IPS DF 4.7 (cell line): ENCODE data around the gene LRRC4C.
"Not testable (repeated sequence)": the region's sequence is repeated elsewhere in the genome, so short reads cannot be mapped to it uniquely, and the experiment has no call there.

Experiments used
- DNase-seq: peaks from one replicate; pipeline ENCODE4 v3.0.0-alpha.2; 2013; ENCODE audit warnings: low spot score; ENCODE audit errors: extremely low read depth

Gene LRRC4C

DNA sequence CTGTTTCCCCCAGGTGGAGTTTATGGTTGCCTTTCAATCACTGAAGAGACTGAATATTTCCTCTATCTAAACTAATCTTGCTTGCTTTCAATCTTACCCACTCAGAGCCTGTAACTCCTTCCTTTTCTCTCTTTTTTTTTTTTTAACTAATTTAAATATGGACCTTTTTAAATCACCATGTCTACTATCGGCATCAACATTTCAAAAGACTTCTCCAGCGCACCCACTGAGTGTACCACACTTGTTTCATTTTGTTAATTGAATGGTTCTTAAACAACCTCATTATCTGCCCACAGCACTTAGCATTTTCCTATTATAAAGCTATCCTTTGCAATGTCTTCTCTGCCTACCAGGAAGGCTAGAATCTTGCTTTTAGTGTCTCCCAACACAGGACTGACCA is 1212.5 kb downstream of the LRRC4C start:
- DNase-seq, result peak; percentile 30

DNA sequence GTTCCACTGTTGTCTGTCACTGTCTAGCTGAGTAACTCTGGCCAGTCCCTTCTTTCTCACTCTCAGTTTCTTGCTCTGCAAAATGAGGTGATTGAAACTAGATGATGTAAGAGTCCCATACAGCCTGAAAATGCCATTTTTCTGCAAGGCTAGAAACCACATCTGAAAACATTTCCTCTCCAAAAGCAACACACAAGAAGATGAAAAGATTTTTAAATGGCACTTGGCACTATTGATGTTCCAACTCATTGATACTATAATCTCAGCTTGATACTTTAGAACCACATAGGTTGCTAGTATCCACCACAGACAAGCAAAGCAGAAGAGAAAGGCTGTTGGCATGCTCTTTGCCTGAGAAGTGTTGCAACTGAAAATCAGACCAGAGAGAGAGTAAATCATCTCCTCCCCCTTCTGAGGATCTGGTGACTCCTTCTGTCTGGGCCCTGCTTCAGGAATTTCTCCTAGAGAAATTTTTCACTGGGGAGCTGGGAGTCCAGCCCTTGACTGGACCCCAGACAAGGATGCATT is 1217.9 kb downstream of the LRRC4C start:
- no peak for DNase-seq

DNA sequence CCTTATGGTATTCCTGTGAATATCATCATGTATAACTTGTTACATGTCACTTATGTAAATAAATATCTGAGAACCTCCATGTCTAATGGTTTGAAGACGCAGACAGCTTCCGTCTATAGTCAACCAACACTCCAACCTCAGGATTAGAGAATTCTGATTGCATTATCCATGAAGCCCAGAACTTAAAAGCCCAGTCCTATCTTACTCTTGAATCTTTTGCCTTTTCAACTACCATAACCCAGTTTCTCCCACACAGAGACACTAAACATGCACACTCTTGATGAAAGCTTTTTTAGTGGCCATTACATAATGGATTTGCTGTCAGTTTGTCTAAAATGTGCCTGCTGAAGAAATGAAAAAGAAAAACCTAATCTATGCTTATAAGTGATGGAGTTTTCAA is 1219.2 kb downstream of the LRRC4C start:
- no peak for DNase-seq

DNA sequence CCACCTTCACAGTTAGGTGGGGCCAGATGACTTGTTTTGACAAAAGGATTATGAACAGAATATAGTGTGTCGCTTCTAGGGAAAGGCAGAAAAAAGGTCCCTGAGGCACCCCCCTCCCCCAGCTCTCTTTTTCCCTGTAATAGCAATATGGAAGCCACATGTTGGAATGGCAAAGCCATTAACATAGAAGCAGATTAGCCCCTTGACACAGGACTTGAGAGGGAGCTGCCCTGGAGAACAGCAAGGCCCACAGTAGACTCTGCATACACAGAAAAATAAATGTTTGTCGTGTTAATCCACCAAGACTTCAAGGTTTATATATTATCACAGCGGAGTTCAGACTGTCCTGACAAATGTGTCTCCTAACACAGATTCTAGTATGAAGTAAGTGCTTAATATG is 1222.9 kb downstream of the LRRC4C start:
- no peak for DNase-seq

DNA sequence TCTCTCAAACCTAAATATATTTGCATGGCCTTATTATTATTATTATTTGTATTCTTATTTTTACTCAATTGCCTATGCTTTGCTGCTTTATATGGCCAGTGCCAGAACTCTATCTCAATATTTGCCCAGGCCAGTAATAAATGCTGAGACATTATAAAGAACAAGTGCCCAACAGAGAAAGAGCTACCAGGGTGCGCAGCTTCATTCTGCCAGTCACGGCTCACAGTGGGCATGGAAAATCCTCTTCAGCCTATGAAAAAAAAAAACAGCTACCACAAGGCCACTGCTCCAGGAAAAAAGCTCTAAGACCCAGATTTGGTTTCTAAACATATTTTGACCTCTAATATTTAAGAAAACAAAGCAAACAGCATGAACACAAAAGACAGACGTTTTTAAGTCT is 1223.6 kb downstream of the LRRC4C start:
- DNase-seq, result no peak

DNA sequence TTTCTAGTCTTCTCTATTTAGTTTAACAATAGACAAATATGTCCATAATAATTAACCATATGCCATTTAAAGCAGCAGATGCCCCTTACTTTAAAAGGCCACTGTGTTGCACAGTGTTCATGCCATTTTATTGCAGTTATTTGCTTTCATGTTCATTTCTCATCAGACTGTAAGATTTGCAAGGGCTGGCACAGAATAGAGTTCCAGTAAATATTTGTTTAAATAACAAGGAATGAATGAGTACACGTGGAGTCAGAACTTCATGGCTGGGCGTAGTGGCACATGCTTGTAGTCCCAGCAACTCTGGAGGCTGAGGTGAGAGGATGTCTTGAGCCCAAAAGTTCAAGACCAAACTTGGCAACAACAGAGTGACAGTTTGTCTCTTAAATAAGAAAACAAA is 1228.6 kb downstream of the LRRC4C start:
- DNase-seq, result no peak

DNA sequence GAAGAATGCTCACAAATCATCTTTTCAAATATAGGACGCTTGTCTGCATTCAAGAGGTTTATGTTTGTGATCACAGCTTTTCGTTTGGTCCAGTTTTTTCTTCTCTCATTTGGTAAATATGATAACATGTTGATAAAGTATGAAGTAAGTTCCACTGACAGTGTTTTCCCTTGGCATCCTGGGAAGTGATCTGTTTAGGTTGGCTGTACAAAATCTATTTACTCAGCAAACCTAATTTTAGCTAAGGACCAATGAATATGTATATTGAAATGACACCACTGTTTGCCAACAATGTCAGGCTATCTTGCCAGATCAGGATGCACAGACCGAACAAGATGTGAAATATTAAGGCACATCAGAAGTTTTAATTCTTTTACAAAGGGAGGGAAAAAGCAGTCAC is 1230.8 kb downstream of the LRRC4C start:
- no peak for DNase-seq

DNA sequence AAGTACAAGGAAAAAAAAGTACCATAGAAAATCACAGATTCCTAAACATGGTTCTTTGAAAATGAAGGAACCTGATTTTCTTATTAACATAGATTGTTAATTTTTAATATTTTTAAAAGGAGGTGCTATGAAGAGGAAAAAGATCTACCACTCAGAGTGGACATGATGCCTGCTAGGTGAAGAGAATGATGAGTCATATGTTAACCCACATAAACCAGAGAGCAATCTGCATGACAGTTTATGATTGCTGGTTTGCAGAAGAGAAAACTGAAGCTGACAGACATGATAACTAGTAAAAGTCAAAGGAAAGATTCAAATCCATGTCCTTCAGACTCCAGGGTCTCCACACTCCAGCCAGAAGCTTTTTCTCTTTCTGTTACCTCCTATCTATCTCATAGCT is 1231.7 kb downstream of the LRRC4C start:
- no peak for DNase-seq

DNA sequence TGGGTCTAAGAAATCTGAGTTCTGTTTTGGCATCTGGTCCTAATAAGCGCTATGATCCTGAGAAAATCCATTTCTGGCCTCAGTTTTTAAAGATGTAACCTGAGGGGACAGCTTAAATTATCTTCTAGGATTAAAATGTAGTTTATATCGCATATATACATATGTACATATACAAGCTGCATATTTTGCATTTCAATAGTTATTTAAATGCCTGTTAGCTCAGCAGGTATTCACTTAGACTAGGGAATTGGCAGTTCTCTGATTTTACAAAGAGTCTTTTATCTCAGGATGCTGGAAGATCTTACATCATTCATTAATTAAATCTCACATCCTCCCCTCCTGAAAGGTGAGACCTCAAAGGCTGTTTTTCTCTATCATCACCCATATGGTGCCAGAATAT is 1232.8 kb downstream of the LRRC4C start:
- no peak for DNase-seq

DNA sequence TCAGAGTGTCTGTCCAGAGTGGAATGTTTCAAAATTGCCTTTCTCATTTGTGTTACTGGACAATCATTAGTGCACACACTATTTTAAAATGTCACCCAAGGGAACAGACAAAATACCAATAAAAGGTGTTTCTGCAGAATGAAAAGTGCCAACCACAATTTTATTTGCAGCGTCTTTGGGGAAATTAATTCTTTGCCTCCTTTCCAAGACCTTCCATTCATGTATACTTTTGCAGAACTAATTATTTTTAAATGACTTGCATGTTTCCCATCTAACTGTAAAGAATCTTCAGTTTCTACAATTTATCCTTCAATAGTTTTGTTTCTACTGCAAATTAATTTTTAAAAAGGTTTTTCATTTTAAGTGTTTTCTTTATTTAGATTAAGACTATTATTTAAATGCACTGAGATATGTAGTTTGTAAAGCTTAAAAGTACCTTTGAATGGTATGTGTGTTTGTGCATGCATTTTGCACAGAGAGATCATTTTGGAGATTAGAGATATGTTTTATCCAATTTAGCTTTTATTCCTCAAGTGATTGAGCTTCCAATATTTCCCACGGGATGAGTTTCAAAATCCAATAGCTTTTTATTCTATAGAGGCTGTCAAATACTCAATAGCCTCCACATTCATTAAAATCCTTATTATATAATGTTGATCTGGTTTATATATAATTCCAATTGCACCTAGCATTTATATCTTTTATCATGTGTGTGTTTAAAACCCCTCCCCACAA is 1235.7 kb downstream of the LRRC4C start:
- DNase-seq, result no peak

DNA sequence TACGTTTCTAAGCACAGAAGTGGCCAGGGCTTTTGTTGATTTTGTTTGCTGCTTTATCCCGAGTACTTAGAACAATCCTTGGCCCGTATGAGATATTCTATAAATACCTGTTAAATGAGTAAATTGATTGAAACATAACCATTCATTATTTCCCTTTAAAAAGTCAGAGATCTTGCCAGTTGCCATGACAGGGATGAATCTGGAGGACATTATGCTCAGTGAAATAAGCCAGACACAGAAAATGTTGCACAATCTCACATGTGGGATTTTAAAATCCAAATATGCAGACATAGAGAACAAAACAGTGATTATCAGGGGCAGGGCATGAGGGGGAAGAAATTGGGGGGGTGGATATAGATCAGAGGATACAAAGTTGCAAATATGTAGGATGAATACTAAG is 1240.1 kb downstream of the LRRC4C start:
- DNase-seq, result no peak

DNA sequence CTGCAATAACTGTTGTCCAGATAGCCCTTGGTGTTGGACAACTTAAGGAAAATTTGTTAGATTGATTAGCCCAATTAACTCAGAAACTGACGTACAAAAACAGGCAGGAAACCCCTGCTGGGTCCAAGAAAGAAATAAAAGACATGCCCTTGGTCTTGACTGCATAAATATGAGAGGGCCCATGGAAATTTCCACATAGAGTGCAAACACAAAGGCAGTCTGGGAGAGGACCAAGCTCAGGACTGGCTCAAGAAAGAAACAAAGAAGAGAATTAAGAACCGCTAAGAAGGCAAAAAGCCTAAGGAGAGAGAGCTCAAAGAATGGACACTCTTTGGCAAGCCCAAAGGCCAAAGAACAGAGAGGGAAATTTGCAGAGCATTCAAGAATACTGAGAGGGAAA is 1243.9 kb downstream of the LRRC4C start:
- no peak for DNase-seq

DNA sequence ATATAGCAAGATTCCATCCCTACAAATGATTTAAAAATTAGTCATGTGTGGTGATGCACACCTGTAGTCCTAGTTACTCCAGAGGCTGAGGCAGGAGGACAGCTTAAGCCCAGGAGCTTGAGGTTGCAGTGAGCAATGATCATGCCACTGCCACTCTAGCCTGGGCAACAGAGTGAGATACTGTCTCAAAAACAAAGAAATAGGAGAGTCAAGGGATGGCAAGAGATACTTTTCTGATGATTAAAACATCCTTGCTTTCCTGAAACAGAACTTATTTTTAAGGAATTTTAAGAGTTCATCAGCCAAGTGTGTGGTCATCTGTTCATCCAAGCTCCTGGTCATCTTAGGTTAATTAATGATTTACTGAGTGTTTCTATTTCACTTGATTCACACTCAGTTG is 1252.0 kb downstream of the LRRC4C start:
- no peak for DNase-seq

DNA sequence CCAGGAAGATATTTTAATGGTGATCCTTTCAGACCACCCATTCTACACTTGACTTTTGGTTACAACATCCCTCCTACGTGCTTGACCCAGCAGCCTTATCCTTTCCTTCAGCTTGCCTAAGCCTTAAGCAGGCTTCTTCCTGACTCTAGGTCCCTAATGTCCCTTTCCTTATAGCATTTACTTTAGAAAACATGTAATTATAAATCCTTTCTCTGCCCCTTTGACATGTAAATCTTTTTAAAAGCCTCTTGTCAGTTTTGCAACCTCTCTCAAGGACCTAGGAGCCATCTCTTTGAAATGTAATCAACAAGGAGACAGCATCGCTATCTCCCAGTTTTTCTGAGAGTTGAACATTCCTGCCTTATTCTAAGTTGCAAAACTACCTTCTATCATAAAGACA is 1255.2 kb downstream of the LRRC4C start:
- DNase-seq, result peak; percentile 22

DNA sequence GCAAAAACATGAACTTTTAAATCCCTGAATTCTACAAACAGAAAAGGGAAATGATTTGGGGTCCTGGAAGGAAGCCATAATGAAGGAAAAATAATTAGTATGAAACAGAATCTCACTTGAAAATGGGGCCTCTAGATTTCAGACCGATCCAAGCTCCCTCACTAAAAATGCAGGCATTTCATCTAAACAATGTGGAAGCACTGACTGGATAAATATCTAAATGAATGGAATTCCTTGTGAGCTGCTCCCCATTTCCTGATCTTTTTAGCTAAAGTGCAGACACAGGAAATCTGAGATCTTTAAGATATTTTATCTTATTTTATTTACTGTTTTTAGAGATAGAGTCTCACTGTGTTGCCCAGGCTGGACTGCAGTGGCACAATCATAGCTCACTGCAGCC is 1255.8 kb downstream of the LRRC4C start:
- no peak for DNase-seq

DNA sequence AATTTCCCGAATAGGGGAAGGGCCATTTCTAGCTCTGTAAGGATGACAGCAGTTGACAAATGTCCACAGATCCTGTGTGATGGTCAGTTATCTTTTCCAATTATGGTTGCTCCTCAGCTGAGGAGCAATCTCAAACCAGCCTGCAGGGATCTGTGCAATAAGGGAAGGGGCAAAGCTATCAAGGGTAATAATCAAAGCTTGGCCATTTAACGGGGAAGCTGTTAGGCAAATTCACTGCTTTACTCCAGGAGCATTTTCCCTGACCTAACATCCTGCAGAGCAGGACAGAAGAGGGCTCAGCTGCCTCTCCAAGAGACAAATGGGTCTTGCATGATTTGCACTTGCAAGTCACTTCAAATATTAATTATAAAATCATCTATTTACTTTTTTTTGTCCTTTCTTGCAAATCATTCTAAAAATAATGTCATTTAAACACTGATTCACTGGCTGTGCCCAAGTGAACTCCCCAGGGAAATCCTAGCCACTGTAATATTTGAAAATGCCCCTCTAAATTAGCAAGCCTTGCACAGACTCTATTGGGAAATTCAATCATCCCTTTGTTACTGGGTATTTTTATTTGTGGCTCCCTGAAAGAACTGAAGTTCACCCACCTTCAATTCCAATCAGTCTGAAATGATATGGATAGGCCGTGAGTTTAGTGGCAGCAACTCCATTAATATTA is 1256.7 kb downstream of the LRRC4C start:
- no peak for DNase-seq

DNA sequence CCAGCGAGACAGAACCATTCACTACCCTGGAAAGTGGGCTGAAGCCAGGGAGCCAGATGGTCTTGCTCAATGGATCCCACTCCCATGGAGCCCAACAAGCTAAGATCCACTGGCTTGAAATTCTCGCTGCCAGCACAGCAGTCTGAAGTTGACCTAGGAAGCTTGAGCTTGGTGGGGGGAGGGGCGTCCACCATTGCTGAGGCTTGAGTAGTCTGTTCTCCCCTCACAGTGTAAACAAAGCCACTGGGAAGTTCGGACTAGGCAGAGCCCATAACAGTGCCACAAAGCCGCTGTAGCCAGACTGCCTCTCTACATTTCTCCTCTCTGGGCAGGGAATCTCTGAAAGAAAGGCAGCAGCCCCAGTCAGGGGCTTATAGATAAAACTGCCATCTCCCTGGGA is 1266.9 kb downstream of the LRRC4C start:
- not testable (repeated sequence) for DNase-seq

DNA sequence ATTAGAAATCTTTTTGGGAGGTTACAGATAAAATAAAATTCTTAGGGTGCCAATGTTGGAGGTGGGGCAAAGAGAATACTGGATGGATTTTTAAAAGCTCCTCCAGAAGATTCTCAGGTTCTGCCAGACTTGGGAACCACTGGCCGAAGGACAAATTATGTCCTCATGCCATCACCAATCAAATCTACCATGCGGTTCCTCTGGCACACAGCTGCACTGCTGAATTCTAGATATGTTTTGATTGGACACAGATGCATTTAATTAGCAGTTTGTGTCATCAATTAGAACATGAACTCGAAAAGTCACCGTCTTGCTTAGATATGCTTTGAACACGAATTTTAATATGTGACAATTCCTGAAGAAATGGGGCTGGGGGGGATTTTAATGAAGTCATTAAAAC is 1269.2 kb downstream of the LRRC4C start:
- DNase-seq, result no peak

DNA sequence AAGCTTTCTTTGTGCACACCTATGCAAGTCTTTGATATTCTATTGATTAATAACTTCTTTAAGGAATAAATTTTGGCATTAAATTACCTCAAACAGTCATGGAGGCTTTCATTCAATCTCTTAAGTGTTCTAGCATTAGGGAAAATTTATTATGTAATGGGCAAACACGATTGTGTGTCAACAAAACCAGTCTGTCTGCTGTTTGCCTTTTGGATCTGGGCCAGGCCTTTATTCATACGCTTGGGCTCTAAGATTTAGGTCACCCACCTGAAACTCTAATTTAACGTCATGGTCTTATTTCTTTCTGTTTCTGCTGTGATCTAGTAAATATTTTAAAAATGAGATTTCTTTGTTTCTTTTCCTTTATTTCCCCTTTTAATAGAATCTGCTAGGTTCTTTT is 1270.6 kb downstream of the LRRC4C start:
- no peak for DNase-seq

DNA sequence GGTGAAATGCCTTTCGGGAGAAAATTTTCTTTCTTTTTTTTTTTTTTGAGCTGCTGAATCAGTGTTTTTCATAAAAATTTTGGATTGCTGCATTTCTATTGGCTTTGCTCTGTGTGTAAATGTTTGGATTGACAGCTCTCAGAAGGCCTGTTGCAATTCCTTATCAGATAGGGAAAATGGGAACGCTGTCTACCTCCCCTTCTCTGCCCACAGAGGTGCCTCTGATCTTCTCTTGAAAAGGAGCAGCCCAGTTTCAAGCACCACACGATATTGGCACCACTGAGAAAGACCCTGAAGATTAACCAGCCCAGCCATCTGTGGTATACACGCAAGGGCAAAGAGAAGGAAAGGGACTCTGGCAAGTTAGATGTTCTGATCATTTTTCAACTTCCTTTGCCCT is 1272.2 kb downstream of the LRRC4C start:
- no peak for DNase-seq

DNA sequence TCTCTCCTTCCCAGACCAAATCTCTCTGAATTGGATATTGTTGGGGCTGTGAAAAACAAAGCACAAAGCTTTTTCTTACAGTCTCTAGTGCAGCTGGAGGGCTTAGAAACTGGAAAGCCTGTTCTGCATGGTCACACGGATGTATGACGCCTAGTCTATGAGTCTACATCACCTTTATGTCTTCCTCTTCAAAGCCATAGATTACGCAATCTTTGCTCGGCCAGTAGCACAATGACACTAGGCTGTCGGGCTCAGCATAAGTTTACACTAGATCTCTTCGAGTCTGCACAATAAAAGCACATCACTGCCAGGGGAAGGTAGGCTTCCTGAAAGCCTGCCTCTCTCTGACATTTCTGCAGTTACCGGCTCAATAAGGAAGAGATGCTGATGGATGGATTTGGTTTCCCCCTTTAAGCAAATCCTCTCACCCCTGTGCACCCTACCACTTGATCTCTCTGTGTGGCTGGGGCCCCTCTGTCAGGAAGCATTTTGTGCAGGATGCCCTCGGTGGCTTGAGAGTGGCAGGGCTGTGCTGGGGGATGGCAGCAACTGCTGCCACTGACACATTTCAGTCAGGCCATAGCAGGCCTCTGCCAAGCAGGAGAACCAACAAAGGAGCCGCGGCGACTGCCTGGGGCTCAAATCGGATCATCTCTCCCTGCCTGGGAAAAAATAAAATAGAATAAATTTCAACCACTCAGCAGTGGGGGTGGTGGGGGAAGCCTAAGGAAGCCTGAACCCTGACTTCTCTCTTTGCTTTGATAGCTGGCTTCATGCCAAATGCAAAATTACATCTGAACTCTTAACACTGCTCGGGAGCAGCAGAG is 1272.8 kb downstream of the LRRC4C start:
- no peak for DNase-seq

DNA sequence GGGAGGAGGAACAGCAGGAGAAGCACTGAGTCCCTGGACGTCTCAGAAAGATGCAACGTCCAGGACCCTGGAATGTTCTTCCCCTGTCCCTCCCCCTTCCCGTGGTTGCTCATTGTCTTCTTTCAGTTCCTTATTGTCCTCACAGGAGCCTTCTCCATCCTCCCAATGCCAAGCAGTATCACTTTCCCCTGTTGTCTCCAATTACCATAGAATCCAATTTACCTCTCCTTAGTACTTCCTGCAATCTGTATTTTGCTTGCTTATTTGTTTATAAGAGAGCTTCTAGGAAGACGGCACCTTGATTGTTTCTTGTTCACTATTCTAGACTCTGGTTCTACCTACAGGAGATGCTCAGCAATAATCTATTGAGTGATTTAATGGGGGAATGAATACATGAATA is 1273.7 kb downstream of the LRRC4C start:
- DNase-seq, result no peak
